Measurements from ENCODE around the gene CFAP77.

The CFAP77 gene

GRCh38 chr9:132517815-132518550, 108.0 kb downstream of the CFAP77 start:
- DNase-seq (ENCODE audit: low spot score), result no peak

- no peak for DNase-seq (ENCODE audit: low spot score)
These were observed 108.6 kb downstream of the CFAP77 start for GRCh38 chr9:132518626-132519025.

DNA sequence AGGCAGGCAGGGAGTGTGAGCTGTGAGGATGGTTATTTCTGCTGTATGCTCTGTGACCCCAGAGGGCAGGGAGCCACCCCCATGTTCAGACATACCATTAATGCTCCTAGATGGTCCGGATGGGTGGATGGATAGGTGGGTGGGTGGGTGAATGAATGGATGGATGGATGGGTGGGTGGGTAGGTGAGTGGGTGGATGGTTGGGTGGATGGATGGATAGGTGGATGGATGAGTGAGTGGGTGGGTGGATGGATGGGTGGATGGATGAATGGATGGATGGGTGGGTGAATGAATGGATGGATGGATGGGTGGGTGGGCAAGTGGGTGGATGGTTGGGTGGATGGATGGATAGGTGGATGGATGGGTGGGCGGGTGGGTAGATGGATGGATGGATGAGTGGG, 109.0 kb downstream of the CFAP77 start:
- no peak for DNase-seq (ENCODE audit: low spot score)

- no peak for DNase-seq (ENCODE audit: low spot score)
These were observed 110.6 kb downstream of the CFAP77 start for GRCh38 chr9:132520612-132521011.

DNA sequence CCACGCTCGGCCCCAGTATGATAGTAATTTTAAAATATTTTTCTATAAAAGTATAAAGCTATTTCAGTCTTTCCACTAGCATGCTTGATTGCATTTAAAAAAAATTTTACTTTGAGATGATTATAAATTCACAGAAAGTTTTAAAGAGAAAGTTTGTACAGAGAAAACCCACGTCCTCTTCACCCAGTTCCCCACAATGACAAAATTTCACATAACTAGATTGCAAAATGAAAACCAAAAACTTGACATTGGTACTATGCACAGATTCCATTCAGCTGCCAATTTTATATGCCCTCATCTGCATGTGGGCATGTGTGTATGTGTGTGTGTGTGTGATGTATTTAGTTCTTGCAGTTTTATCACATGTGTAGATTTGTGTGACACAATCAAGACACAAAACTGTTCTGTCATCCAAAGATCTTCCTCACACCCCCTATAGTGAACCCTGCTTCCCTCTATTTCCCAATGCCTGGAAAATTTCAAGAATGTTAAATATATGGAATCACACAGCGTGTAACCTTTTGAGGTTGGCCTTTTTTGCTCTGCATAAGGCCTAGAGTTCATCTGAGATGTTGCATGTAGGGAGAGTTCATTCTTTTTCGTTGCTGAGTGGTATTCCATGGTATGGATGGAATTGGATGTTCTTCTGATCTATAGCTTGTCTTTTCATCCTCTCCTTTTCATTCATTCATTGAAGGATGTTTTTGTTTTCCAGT, 115.5 kb downstream of the CFAP77 start:
- DNase-seq (ENCODE audit: low spot score), result no peak

DNA sequence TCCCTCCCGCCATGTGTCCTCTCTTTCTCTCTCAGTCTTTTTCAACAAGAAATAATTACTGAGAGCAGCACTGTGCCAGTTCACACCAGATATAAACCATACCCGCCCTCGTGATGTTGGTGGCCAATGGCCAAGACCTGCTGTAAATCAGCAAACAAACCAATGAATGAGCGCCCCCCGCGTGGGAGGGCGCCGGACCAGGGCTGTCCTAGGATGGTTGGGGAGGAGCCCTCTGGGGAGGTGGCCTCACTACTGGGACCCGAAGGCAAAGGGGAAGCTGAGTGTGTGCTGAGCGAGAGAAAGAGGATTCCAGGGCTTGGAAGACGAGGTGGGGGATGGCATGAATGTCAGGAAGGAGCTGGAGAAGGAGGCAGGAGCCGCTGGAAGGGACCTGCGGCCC, 121.2 kb downstream of the CFAP77 start:
- no peak for DNase-seq (ENCODE audit: low spot score)

DNA sequence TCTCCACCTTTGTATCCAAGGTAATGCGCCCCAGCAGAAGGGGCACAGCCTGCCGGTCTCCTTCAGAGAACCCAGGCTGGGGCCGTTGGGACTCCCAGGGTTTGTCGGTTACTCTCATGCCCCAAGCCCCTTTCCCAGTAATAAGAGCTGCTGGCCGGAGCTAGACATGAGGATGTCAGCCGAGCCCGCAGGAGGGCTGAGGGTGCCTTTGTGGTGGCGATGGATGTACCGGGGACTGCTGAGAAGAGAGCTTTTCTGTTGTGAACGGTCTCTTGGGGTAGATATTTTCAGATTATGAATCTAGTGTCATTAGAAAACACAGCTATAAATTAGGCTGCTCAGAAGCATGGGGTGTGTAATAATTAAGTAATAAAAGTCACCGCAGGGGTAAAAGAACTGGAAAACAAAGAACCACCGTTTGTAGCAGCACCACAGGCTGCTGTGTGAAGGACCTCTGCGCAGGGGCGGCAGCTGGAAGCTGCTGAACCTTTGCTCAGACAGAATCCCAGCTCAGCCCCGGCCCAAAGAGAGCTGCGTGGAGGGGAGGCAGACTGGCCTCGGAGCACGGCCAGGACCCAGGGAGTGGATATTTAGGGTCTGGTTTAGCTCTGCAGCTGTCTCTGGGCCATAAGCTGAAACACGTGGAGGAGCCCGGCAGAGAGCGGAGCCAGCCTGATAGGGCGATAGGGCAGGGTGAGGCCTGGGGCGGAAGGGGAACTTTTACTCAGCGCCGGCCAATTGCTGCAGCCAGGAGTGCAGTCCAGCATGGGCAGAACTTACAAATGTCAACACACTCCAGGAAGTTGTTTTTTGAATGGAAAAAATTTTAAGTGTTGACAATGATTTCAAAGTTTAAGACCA, 121.9 kb downstream of the CFAP77 start:
- DNase-seq (ENCODE audit: low spot score), result no peak

- DNase-seq (ENCODE audit: low spot score), result no peak
These were observed 124.8 kb downstream of the CFAP77 start for GRCh38 chr9:132534832-132535231.

DNA sequence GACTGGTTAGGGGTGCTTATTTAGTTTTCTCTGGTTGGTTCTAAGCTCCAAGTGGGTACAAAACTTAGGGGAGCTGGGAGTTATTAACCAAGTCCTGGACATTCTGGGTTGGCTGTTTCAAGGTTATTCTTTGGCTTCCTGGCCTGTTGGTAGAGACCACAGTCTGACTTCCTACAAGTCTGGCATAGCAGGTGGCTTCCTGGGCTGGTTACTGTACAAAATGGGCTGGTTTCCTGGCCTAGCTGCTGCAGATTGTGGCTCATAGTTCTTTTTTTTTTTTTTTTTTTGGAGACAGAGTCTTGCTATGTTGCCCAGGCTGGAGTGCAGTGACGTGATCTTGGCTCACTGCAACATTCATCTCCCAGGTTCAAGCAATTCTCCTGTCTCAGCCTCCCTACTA, 126.1 kb downstream of the CFAP77 start:
- no peak for DNase-seq (ENCODE audit: low spot score)

- no peak for DNase-seq (ENCODE audit: low spot score)
These were observed 127.3 kb downstream of the CFAP77 start for GRCh38 chr9:132537352-132537751.

DNA sequence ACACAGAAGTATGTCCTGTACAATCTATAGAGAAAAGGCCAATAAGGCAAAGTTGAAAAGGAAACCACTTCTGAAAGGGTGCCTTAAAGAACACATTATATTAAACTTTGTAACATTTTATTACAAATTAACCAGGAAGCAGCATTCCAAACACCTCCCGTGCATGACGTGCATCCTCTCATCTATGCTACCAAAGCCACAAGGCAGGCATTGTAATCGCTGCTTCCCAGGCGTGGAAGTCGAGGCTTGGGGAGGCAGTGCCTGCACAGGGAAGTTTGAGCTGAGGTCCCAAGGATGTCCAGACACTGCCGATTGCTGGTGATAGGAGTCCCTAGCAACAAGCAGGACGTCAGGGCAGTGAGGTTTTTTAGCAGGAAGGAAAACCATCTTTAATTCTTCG, 128.1 kb downstream of the CFAP77 start:
- DNase-seq (ENCODE audit: low spot score), result no peak

DNA sequence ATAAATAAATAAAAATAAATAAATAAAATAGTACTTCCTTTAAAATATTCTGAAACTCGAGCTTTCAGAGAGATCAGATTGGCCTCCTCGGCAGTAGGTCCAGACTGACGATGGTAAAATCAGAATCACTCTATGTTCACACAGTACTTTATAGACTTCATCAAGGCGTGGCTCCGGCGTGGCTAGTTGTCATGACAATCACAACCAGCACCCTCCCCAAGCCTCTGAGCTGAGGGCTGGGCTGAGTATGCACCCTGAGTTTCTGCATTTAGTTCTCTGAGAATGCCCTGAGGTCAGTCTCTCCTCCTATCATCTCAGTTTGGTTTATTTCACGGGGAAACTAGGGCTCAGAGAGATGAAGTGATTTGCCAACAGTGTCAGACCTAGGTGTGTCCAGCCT, 129.1 kb downstream of the CFAP77 start:
- no peak for DNase-seq (ENCODE audit: low spot score)

GRCh38 chr9:132541051-132541450, 131.0 kb downstream of the CFAP77 start:
- no peak for DNase-seq (ENCODE audit: low spot score)

DNA sequence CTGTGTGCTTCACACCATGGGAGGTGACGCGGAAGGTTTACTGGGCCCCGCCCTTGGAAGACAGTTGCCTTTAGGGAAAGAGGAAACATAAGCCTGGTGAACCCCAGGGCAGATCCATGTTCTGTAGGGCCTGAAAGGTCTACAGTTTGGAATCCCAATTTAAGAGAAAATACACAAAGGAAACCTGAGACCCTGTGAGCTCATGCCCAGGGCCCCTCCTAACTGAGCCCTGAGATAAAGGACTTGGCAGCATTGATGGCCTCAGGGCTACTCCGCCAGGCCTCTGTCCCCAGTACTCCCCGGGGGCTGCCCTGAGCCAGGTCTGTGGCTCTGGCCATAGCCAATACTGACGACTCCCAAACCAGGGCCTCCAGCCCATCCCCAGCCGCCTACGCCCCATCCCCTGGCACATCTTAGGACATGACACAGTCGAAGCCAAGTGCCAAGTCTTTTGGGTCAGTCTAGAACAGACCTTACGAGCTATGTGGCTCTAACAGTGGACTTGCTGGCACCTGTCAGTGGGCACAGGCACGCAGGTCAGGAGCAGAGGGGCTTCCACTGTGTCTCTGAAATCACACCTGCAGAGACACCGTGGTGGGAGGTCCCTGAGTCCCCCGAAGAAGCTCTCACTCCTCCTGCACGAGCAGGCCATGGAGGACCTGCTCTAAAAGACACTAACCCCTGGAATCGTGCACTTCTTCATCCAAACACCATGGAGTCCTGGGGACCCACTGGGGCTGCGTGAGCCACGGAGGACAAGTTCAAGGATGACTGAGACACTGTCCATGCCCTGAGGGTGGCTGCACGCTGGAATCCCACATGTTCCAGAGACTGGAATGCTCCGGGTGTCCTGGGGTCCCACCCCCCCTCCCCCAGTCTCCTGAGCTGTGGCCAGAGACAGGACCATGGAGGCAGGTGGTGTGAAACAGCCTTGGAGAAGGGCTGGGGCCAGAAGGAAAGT, 132.1 kb downstream of the CFAP77 start:
- DNase-seq (ENCODE audit: low spot score), result no peak

DNA sequence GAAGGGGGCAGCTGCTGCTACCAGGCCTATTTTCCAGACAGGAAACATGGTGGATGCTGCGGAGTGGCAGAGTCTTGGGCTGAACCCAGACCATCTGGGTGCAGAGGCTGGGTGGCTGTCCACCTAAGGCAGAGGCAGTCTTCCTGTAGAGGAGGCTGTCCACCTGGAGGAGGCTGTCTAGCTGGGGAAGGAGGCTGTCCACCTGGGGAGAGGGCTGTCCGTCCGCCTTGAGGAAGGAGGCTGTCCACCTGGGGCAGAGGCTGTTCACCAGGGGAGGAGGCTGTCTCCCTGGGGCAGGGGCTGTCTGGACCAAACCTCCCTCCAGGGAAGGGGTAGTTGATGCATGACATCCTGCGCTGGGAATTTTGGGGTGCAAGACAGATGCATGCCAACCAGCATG, 133.2 kb downstream of the CFAP77 start:
- DNase-seq (ENCODE audit: low spot score), result no peak

- no peak for DNase-seq (ENCODE audit: low spot score)
These were observed 133.9 kb downstream of the CFAP77 start for GRCh38 chr9:132543960-132544359.

DNA sequence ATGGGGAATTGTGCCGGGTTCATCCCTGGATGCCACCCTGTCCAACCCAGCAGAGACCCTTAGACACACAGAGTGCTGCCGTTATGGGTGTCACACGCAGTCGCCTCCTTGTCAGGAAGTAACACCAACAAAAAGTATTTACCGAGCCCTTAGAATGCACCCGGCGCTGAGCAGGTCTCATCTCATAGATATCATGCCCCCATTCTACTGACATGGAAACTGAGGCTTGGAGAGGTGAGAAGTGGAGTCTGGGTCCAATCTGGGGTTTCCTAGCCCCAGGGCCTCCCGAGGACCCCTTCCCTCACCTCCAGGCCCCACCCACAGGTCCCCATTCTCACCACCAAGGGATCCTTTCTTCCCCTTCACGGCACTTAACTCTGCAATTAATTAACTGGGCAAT, 135.6 kb downstream of the CFAP77 start:
- DNase-seq (ENCODE audit: low spot score), result no peak

GRCh38 chr9:132546148-132547051, 136.4 kb downstream of the CFAP77 start:
- no peak for DNase-seq (ENCODE audit: low spot score)

GRCh38 chr9:132547052-132547431, 137.0 kb downstream of the CFAP77 start:
- no peak for DNase-seq (ENCODE audit: low spot score)

- DNase-seq (ENCODE audit: low spot score), result no peak
These were observed 137.4 kb downstream of the CFAP77 start for GRCh38 chr9:132547436-132547835.

Data from RKO (cell line).